GM10847 (cell line): ENCODE measurements around the gene BNC2.

Source experiments
- POLR2A ChIP-seq: IDR thresholded peaks from 2 replicates; pipeline ENCODE4 v1.6.1; 2011; ENCODE audit not compliant: insufficient read length; ENCODE audit errors: extremely low read depth

Gene BNC2

GRCh38 chr9:16612627-16613026 lies 257.8 kb downstream of the BNC2 start:
- TF ChIP-seq POLR2A = no peak

GRCh38 chr9:16611983-16612382 lies 258.5 kb downstream of the BNC2 start:
- TF ChIP-seq POLR2A = no peak

DNA sequence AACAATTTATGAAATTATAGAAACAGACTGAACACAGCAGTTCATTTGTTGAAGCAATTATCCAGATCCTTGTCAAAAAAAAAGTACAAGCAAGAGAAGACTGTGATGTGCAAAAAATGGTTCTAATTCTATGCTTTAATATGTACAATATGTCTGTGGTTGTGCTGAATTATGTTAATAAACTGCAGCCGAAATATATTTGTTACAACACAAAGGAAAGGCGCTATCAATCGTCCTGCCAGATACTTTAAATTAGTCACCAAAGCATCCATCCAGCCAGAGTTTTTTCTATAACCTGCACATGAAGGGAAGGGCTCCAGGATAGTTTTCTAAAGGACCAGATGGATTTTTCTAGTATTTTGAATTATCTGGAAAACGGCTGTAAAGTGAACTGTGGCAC lies 259.5 kb downstream of the BNC2 start:
- no peak for TF ChIP-seq POLR2A

- no peak for TF ChIP-seq POLR2A
These were observed 259.9 kb downstream of the BNC2 start for GRCh38 chr9:16610538-16610937.

DNA sequence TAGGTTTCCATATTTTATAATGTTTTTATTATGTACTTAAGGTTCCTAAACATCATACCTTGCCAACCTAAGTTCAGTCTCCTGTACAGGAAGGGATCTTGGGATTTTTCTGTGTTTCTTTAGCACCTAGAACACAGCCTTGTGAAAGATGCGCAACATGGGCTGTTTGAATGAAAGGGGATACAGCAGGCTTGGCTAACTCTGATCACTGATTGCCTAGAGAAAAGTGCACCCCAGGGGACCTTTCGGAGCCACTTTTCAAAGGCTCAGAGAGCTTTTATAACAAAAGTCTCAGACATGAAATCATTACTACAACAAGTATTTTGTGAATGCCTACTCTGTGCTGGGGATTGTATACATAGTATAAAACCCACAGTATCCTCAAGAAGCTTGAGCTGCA lies 261.6 kb downstream of the BNC2 start:
- TF ChIP-seq POLR2A = no peak

GRCh38 chr9:16602494-16602893 lies 268.0 kb downstream of the BNC2 start:
- TF ChIP-seq POLR2A = no peak

- TF ChIP-seq POLR2A = no peak
These were observed 268.5 kb downstream of the BNC2 start for GRCh38 chr9:16601991-16602390.

DNA sequence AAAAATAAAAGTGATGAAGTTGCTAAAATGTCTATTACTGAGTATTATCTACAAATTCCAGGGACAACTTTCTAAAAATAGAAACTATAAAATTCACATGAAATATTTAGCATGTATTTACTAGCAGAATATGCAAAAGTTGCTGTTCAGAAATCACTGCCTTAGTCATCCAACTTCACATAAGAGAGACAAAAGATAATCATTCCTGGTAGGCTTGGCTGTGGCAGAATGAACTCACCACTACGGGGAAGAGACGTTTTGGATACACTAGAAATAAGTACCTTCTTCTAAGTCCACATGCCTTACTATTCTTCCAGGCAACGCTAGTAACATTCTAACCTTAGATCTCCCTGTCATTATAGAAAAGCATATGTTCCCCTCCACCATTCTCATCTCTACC lies 272.2 kb downstream of the BNC2 start:
- no peak for TF ChIP-seq POLR2A

- TF ChIP-seq POLR2A = no peak
These were observed 273.3 kb downstream of the BNC2 start for GRCh38 chr9:16597136-16597535.

DNA sequence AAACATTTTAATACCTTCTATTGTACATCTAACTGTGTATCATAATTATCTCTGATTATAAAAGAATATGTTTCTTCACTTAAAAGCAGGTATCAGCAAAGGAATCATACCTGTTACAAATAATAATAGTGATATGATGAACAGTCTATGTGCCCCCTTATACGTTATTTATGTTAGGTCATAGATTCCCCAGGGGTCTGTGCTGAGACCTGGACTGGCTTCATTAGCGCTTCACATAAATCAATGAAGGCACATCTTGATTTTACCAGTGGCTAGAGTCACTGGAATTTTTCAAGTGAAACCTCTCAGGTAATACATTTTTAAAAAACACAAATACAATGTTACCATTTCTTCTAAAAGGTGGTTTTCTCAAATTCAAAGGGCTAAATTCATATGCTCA lies 275.2 kb downstream of the BNC2 start:
- TF ChIP-seq POLR2A = no peak

- TF ChIP-seq POLR2A = no peak
These were observed 275.7 kb downstream of the BNC2 start for GRCh38 chr9:16594787-16595186.

GRCh38 chr9:16593746-16594145 lies 276.7 kb downstream of the BNC2 start:
- no peak for TF ChIP-seq POLR2A

DNA sequence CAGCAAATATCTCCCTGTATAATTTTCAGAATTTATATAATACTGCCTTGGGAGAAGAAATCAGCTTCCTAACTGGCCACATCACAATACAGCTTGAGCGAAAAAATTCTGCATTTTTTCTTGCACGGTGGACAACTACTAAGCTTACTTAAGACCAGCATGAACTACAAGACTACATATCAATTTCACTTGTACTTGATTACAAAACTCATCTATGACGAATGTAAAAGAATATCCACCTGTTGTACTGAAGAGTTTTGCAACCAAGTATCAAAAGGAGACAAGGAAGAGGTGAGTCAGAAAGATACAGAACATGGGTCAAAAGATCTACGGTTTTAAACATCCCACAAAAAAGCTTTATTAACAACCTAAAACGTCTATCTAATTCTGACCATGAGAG lies 279.4 kb downstream of the BNC2 start:
- no peak for TF ChIP-seq POLR2A

DNA sequence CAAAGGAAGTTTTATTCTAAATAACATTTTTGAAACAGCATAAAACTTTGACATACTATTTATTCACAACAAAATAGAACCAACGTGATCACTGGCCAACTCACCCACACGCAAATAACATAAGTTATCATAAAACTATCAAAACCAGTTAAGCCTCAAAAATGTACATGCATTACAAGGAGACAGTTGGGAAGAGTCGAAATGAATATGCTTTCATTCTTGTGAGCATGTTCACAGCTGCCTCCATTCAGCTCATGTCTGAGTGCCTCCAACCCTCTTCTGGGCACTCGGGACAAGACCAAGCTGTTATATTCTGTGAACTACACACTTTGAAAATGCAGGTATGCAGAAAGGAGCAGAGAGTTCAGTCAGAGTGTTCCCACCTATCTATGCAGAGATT lies 284.9 kb downstream of the BNC2 start:
- TF ChIP-seq POLR2A = no peak

DNA sequence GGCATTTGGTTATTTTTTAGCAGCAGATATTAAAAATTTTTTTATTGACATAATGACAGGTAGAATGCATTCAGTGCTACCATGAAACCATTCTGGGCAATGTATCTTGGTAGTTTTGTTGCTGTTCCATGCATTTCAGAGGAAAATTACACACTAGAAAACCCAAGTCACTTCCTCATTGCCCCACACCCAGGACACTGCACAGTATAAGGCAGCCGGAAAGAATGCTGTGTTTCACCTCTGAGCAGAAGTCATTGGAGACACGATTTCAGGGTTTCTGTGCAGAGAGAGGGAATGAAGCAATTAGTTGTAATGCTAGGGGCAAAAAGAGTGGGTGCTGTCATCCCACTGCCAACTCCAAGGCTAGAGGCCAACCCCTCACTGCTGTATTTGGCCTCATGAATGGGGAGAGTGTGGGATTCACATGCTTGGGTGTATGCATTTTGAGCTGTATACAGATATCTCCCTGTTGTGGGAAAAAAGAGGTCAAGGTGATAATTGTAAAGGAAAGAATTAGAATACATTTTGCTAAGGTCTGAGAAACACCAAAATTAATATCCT lies 290.5 kb downstream of the BNC2 start:
- no peak for TF ChIP-seq POLR2A

- no peak for TF ChIP-seq POLR2A
These were observed 294.6 kb downstream of the BNC2 start for GRCh38 chr9:16575986-16576245.

- TF ChIP-seq POLR2A = no peak
These were observed 295.1 kb downstream of the BNC2 start for GRCh38 chr9:16575142-16575985.
